Kidney epithelial cell (primary cell): ENCODE results near the gene FOXR1. TPM values are rescaled to one million over a fixed set of nuclear protein-coding genes. Genes with fewer than 3 reads are reported as not detected.
"Not testable (repeated sequence)": the region's sequence is repeated elsewhere in the genome, so short reads cannot be mapped to it uniquely, and the experiment has no call there.

Source experiments
- DNase-seq: peaks from one replicate; pipeline ENCODE4 v3.0.0-alpha.2; 2010; ENCODE audit warnings: low read depth
- H3K27me3 ChIP-seq: 2 replicates; pipeline ENCODE4 v1.6.0; 2011; ENCODE audit warnings: low read length; ENCODE audit not compliant: control insufficient read depth, insufficient read depth
- H3K36me3 ChIP-seq: 2 replicates; pipeline ENCODE4 v1.5.1; 2011; ENCODE audit warnings: low read length; ENCODE audit not compliant: control insufficient read depth, insufficient read depth
- H3K4me3 ChIP-seq: 2 replicates; pipeline ENCODE4 v1.5.1; 2011; ENCODE audit warnings: low read depth, mild to moderate bottlenecking, control low read depth, low read length
- total RNA-seq: library from RNA; depleted of rRNA; stranded (reverse); fragments of >200 nt; gene quantifications from 2 replicates; pipeline ENCODE4 v1.2.3, GENCODE V29; 2015
- TF ChIP-seq, protein P1 (sequence below): IDR thresholded peaks from 2 replicates; pipeline ENCODE4 v1.5.1; 2011; ENCODE audit warnings: mild to moderate bottlenecking, moderate library complexity, low read length, control low read depth, inconsistent platforms; ENCODE audit not compliant: insufficient read depth, poor library complexity, severe bottlenecking

The FOXR1 gene
- total RNA-seq, 1 donor from 2014 or later = not detected

DNA sequence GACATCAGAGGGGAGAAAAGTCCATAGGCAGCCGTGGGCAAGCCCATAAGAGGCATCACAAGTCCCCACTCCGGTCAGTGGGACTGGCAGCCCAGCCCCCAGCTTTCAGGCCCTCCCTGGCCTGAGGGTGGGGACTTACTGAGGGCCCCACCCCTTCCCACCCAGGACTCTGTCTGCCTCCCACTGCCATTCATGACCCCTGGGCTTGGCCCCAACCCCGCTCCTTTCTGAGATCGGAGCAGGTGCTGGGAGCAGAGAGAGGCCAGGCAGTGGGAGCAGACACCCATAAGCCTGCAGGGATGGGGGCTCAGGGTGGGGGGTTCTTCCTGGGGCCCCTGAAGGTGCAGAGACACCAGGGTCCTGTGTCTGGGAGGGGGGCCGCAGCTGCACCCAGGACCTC lies 10.4 kb upstream of the FOXR1 start:
- no peak for DNase-seq
- Histone ChIP-seq H3K27me3 (peaks cover 8% of the 10 kb centered on the region), H3K36me3 (no peaks in the 10 kb centered on the region), H3K4me3 (no peak overlapping the region)
- TF ChIP-seq, protein P1, sequence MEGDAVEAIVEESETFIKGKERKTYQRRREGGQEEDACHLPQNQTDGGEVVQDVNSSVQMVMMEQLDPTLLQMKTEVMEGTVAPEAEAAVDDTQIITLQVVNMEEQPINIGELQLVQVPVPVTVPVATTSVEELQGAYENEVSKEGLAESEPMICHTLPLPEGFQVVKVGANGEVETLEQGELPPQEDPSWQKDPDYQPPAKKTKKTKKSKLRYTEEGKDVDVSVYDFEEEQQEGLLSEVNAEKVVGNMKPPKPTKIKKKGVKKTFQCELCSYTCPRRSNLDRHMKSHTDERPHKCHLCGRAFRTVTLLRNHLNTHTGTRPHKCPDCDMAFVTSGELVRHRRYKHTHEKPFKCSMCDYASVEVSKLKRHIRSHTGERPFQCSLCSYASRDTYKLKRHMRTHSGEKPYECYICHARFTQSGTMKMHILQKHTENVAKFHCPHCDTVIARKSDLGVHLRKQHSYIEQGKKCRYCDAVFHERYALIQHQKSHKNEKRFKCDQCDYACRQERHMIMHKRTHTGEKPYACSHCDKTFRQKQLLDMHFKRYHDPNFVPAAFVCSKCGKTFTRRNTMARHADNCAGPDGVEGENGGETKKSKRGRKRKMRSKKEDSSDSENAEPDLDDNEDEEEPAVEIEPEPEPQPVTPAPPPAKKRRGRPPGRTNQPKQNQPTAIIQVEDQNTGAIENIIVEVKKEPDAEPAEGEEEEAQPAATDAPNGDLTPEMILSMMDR = no peak

DNA sequence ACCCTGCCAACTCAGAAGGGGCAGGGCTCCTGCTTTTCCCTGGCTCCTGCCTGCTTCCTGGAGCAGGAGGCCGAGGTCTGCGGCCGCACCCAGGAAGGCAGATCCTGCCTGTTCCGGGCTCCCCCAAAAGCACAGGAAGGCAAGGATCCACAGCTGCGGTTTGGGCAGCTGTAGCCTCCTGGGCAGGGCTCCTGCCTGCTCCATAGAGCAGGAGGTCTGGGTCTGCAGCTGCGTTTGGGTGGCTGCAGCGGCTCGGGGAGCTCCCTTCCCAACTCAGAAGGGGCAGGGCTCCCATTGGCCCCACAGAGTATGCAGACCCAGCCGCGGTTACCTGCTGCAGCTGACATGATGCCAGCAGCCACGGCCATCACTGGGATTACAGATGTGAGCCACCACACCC lies 10.0 kb upstream of the FOXR1 start:
- Histone ChIP-seq H3K27me3 (peaks cover 8% of the 10 kb centered on the region), H3K36me3 (no peaks in the 10 kb centered on the region), H3K4me3 (no peak overlapping the region)
- DNase-seq = no peak
- TF ChIP-seq, protein P1 = no peak

DNA sequence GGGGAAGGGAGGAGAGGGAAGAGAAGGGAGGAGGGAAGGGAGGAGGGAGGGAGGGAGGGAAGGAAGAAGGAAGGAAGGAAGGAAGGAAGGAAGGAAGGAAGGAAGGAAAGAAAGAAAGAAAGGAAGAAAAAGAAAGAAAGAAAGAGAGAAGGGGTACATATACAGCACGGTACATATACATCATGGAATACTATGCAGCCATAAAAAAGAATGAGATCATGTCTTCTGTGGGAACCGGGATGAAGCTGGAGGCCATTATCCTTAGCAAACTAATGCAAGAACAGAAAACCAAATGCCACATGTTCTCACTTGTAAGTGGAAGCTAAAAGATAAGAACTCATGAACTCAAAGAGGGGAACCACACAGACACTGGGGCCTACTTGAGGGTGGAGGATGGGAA lies 2.1 kb upstream of the FOXR1 start:
- DNase-seq, H3K4me3 ChIP-seq, H3K27me3 ChIP-seq, H3K36me3 ChIP-seq: not testable (repeated sequence)

DNA sequence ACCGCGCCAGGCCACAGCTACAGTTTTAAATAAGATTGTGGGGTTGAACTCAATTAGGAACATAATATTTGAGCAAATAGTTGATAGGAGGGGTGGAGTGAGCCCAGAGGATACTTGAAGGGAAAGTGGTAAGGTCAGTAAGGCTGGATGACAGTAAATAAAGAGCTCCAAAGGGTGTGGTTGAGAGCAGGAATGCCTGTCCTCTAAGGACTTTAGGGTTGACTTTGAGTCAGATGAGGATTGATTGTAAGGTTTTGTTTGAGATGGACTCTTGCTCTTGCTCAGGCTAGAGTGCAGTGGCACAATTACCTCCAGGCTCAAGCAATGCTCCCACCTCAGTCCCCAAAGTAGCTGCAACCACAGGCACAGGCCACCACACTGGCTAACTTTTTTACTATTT lies 2.4 kb downstream of the FOXR1 start:
- DNase-seq = no peak
- TF ChIP-seq, protein P1 = no peak
- Histone ChIP-seq H3K4me3 (no peak overlapping the region), H3K27me3 (peaks cover 6% of the 10 kb centered on the region), H3K36me3 (no peaks in the 10 kb centered on the region)

DNA sequence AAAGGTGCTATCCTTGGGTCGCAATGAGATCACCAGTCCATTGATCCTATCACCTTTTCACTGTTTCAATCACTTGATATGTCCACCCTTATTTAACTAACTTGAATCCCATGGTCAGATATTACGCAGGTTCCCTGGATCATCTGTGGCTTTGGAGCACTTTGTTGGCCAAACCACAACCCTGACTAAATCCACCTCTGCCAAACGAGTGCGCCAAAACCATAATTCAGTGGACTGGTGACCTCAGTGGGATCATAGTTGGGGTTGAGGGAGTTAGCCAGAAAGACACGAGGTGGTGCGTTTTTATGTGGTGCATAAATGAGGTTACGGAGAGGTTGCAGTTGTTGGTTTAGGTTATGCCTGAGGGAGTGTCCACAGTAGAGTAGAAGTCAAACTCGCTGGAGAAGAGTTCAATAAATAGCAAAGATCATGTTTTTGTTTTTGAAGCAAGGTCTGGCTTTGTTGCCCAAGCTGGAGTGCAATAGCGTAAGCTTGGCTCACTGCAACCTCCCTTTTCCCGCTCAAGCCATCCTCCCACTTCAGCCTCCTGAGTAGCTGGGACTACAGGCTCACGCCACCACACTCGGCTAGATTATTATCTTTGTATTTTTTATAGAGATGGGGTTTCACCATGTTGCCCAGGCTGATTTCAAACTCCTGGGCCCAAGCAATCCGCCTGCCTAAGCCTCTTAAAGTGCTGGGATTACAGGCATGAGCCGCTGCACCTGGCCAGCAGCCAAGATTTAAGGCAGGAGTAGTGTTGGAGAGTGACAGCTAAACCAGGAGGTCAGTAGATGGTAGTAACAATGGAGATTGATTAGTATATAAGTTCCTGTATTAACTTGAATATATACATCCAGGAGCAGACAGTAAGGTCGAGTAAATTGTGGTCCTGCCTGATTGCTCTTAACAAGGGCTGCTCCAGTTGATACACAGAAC lies 4.5 kb downstream of the FOXR1 start:
- H3K36me3 ChIP-seq = no peaks in the 10 kb centered on the region
- TF ChIP-seq, protein P1 = no peak
- DNase-seq = no peak

DNA sequence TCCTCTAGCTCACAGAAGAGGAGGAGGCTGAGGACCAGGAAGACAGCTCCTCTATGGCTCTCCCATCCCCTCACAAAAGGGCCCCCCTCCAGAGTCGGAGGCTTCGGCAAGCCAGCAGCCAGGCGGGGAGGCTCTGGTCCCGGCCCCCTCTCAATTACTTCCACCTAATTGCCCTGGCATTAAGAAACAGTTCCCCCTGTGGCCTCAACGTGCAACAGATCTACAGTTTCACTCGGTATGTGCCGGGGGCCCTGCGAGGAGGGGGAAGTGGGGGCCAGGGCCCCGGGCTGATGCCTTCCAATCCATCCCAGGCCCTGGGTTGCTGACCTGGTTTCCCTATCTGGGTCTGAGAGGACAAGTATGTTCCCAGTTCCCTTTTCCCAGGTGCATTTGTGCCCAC lies 7.9 kb downstream of the FOXR1 start:
- no peak for DNase-seq
- H3K27me3 ChIP-seq = peaks cover 3% of the 10 kb centered on the region
- TF ChIP-seq, protein P1 = no peak

More for the DNA sequence above, 4.5 kb downstream of the FOXR1 start:
- no peak overlapping the region for H3K4me3 ChIP-seq
- peaks cover 9% of the 10 kb centered on the region for H3K27me3 ChIP-seq

More for the DNA sequence above, 7.9 kb downstream of the FOXR1 start:
- Histone ChIP-seq H3K4me3 (no peak overlapping the region), H3K36me3 (no peaks in the 10 kb centered on the region)
